ENCODE measurements around the gene C2orf78.

Gene C2orf78

DNA sequence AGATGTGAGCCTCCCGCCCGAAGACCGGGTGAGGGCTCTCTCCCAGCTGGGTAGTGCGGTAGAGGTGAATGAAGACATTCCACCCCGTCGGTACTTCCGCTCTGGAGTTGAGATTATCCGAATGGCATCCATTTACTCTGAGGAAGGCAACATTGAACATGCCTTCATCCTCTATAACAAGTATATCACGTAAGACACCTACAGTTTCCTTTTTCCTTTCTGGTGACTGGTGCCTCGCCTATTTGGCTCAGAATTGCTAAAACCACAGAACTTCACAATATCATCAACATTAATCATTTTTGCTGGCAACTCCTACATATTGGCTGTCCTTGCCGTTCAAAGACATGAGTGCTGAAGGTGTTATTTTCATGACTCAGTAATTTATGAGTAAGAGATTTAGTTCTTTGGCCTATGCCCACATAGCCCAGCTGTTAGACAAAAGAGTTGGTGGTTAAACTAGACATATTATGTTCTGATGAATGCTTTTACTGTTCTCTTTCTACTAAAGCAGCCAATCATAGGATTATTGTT, 47.0 kb downstream of the C2orf78 start:
- no peak for TF ChIP-seq CTCF (IDR thresholded peaks at IDR 0.05; ENCODE audit: extremely low read depth, insufficient read depth, missing control alignments)
- in situ Hi-C loops (cut with MboI; ENCODE audit: low pct_unique_long_range_greater_than_20kb, low sequenced_read_pairs, unreplicated experiment): no loop called here
- no peak for DNase-seq (ENCODE audit: low spot score)

DNA sequence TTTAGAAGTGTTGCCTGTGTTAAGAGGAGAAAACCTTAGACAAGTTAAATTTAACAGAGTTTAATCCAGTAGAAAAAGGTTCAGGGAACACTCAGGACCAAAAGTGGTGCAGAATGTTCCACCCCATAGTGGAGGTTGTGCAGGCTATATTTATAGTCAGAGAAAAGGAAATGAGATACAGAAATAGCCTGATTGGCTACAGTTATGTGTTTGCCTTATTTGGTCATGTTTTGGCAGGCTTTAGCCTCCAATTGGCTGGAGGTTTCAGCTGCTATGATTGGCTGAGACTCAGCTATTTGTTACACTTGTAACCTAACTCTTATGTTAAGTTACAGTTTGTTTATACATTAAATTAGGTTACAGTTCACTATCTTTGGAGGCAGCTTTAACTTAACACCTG, 48.9 kb downstream of the C2orf78 start:
- DNase-seq (ENCODE audit: low spot score): no peak
- in situ Hi-C loops (cut with MboI; ENCODE audit: low pct_unique_long_range_greater_than_20kb, low sequenced_read_pairs, unreplicated experiment): no loop called here
- no peak for TF ChIP-seq CTCF (IDR thresholded peaks at IDR 0.05; ENCODE audit: extremely low read depth, insufficient read depth, missing control alignments)

DNA sequence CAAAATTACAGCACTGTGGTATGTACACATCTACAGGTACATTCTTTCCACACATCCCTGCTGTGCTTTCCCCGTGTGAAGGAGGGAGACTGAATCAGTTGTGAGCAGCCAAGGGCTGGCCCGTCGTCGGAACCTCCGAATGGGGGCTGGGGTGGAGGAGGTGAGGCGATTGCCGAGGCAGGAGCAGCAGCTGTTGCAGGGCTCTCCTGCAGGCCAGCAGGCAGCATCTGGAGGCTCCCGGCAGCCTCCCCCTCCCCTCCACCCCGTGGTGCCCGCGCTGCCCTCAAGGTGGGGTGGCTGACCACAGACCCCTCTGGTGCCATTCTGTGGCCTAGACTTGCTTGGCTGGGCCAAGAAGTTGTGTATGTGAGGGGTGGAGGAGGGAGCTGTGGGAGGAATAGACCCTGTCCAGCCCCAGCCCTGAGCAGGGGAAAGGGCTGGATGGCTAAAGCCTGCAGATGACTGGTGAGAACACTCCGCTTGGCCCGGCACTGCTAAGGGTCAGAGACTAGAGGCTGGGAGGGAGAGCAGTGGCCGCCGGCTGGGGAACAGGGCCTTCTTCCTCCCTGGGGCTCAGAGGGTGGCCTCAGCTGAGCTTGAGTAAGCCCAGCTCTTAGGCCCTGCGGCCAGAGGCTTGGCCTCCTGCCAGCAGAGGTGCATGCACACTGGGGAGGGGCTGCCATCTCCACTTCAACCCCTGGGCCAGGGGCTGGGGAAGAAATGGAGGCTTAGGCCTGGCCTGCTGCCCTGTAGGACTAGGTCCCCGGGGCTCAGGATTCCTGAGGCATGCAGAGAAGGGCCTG, 52.4 kb downstream of the C2orf78 start:
- TF ChIP-seq CTCF (IDR thresholded peaks at IDR 0.05; ENCODE audit: extremely low read depth, insufficient read depth, missing control alignments): no peak
- DNase-seq (ENCODE audit: low spot score): no peak
- in situ Hi-C loops (cut with MboI; ENCODE audit: low pct_unique_long_range_greater_than_20kb, low sequenced_read_pairs, unreplicated experiment): no loop called here

- in situ Hi-C loops (cut with MboI; ENCODE audit: low pct_unique_long_range_greater_than_20kb, low sequenced_read_pairs, unreplicated experiment): no loop called here
- DNase-seq (ENCODE audit: low spot score): no peak
- TF ChIP-seq CTCF (IDR thresholded peaks at IDR 0.05; ENCODE audit: extremely low read depth, insufficient read depth, missing control alignments): no peak
Observed at GRCh38 chr2:73837847-73838585, 54.0 kb downstream of the C2orf78 start.

DNA sequence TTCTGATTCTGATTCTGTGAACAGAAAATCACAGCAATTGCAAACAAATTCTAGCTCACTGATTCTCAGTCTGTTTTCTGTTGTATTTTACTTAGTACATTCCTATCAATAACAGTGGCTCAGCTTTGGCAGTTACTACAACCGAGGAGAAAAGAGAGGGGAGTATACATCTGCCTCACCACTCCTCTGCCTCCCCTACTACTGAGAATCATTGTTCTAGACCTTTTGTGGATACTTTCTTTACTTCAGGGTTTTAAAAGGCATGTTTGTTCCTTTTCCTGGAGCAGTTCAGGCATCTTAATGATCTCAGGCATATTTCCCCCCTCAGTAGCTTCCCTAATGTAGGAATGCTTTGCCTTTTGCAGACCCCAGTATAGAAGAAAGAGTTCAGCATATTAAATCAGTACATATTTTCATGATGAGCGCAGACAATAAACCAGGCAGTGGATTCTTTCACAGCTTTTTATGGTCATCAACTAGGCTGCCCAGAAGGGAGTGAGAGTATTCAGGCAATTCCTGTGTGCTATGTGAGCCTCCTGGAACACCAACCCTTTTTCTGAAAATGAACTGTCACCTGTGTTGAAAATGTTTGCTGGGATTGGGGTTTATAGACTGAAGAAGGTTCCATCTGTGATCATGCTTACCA, 55.0 kb downstream of the C2orf78 start:
- in situ Hi-C loops (cut with MboI; ENCODE audit: low pct_unique_long_range_greater_than_20kb, low sequenced_read_pairs, unreplicated experiment): no loop called here
- no peak for TF ChIP-seq CTCF (IDR thresholded peaks at IDR 0.05; ENCODE audit: extremely low read depth, insufficient read depth, missing control alignments)
- no peak for DNase-seq (ENCODE audit: low spot score)

GRCh38 chr2:73839653-73840411, 55.8 kb downstream of the C2orf78 start:
- DNase-seq (ENCODE audit: low spot score): no peak
- in situ Hi-C loops (cut with MboI; ENCODE audit: low pct_unique_long_range_greater_than_20kb, low sequenced_read_pairs, unreplicated experiment): no loop called here
- no peak for TF ChIP-seq CTCF (IDR thresholded peaks at IDR 0.05; ENCODE audit: extremely low read depth, insufficient read depth, missing control alignments)
